Large intestine (tissue), 3 donors: ENCODE results near the gene IFI27. TPM values are rescaled to one million over a fixed set of nuclear protein-coding genes. Genes with fewer than 3 reads are reported as not detected.

Experiments used
- DNase-seq, 2 donors: peaks; one replicate each; pipeline versions ENCODE4 v3.0.0 to v3.0.0-alpha.2; 2013
- H3K27ac ChIP-seq: one replicate; pipeline ENCODE4 v1.5.1; 2013; ENCODE audit warnings: low read length
- H3K27me3 ChIP-seq: 2 replicates; pipeline ENCODE4 v1.6.1; 2013; ENCODE audit warnings: low read length; ENCODE audit not compliant: control insufficient read depth, insufficient read depth
- H3K36me3 ChIP-seq: 2 replicates; pipeline ENCODE4 v1.6.1; 2013; ENCODE audit warnings: low read length; ENCODE audit not compliant: control insufficient read depth, insufficient read depth
- H3K4me1 ChIP-seq: one replicate; pipeline ENCODE4 v1.6.1; 2013; ENCODE audit warnings: low read length; ENCODE audit not compliant: control insufficient read depth, insufficient read depth
- H3K4me3 ChIP-seq: one replicate; pipeline ENCODE4 v1.5.1; 2013; ENCODE audit warnings: low read length
- H3K9me3 ChIP-seq: one replicate; pipeline ENCODE4 v1.6.1; 2013; ENCODE audit warnings: mild to moderate bottlenecking, low read depth, low read length, moderate library complexity; ENCODE audit not compliant: control insufficient read depth
- WGBS: methylation state at CpG from one replicate; pipeline ENCODE4 v1.1.5; 2013; ENCODE audit warnings: low lambda C conversion rate; ENCODE audit not compliant: insufficient coverage; 5-methylcytosine and 5-hydroxymethylcytosine counted together
- polyA plus RNA-seq: library from polyadenylated mRNA; unstranded; fragments of 120-200 nt; gene quantifications from one replicate; pipeline ENCODE4 v1.2.1, GENCODE V29; 2013

IFI27 gene
- polyA plus RNA-seq, 1 donor, result 12.9 TPM

DNA sequence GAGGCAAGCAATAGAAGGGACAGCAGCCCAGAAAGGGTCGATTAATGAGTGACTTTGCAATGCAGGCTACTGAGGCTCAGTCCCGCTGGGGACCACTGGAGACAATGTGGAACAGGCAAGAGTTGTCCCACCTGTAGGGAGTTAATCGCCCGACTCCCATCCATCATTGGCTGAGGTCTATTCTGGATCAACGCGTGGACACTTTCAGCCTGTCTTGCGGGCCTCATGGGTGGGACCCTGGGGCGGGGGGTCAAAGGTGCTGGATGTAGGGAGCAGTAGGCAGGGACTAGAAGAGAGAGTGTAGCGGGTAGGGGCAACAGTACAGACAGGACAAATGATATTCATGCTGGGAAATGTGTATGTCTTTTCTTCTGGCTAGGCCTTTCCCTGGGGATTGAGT is 12.8 kb downstream of the IFI27 start:
- Histone ChIP-seq H3K4me1 (peaks cover 2% of the 10 kb centered on the region), H3K27ac (no peak overlapping the region), H3K4me3 (no peak overlapping the region), H3K9me3 (no peaks in the 10 kb centered on the region), H3K27me3 (no peaks in the 10 kb centered on the region), H3K36me3 (peaks cover 11% of the 10 kb centered on the region)
- DNase-seq, result no peak
- 80% methylated on average over 1 of the region's 9 CpGs for WGBS

DNA sequence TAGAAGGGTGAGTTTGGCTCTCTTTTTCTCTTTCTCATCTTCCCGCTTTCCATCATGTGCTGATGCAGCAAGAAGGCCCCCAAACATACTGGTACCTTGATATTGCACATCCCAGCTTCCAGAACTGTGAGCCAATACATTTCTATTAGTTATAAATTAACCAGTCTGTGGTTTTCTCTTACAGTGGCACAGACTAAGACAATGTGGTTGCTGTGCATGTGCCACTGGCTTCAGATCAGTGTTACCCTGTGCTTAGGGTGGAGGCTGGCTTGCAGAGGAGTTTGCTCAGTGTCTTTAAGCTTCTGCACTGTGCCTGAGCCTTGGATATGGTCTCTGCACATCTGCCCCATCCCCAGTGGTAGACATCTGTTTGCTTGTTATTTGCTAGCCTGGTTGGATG is 13.3 kb downstream of the IFI27 start:
- peaks cover 5% of the 10 kb centered on the region for H3K4me1 ChIP-seq
- H3K27ac ChIP-seq, result no peak overlapping the region
- no peaks in the 10 kb centered on the region for H3K27me3 ChIP-seq
- no peak for DNase-seq
- H3K9me3 ChIP-seq, result no peaks in the 10 kb centered on the region
- H3K36me3 ChIP-seq, result peaks cover 11% of the 10 kb centered on the region
- no peak overlapping the region for H3K4me3 ChIP-seq
- WGBS, result no CpG with 5 or more reads among the region's 1 CpG

DNA sequence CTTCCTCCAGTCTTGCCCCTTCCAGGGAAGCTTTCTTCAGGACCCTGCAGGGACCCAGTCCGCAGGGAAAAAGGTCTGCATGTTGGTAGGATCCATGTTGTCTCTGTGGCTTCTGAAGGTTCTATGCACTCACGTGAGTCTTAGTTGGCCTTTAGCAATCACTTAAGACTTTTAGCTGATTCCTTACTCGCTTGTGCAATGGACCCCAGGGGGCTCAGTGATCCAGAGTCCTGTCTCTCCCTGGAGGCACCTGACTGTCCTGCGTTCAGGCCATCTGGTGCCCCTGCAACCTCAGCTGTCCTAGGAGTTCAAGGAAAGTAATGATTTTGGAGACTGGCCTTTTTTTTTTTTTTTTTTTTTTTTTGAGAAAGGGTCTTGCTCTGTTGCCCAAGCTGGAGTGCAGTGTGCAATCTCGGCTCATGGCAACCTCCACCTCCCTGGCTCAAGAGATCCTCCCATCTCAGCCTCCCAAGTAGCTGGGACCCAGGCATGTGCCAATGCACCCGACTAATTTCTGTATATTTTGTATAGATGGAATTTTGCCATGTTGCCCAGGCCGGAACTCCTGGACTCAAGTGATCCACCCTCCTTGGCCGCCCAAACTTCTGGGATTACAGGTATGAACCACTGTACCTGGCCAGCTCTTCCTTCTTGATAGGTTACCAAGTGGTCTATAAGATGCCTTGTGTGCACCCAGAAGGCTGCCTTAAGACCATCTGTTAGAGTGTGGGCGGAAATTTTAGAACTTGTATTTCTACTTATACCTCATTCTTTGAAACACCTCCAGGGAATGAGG is 14.2 kb downstream of the IFI27 start:
- no peak overlapping the region for H3K27ac ChIP-seq
- H3K4me3 ChIP-seq, result no peak overlapping the region
- no CpG with 5 or more reads among the region's 9 CpGs for WGBS
- H3K4me1 ChIP-seq, result peaks cover 7% of the 10 kb centered on the region
- DNase-seq, result no peak
- H3K36me3 ChIP-seq, result peaks cover 11% of the 10 kb centered on the region
- no peaks in the 10 kb centered on the region for H3K27me3 ChIP-seq
- H3K9me3 ChIP-seq, result no peaks in the 10 kb centered on the region

DNA sequence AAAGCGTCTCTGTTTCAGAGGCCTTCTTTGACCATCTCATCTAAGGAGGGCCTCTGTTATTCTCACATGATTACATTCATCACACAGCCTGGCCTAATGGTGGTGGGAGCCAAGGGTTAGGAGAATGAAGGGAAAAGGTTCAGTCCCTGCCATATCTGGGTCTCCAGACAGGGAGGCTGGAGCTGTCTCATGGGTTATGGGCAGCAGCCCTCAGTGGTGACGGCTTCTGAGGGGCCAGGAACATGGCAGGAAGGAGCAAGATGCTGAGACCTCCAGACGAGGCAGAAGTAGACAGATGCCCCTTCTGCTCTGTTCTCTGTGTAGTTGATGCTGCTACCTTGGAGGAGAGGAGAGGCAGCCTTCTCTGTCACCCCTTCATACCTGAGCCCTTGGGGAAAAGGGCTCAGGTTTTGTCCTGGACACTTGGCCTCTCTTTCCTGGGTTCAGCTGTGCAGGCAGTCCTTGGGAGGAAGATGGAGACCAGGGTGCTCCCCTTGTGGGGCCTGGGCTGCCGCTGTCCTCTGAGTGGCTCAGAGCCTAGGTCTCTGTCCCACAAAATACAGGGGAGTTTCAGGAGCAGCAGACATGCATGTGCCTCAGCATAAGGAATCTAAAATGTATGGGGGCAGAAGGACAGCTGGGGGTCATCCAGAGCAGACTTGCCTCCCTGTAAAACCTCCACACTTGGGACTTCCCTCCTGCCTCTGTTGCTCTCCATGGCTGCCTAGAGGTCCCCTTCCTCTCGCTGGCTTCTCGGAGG is 15.3 kb downstream of the IFI27 start:
- Histone ChIP-seq H3K27me3 (no peaks in the 10 kb centered on the region), H3K4me3 (no peak overlapping the region), H3K36me3 (peaks cover 11% of the 10 kb centered on the region), H3K9me3 (no peaks in the 10 kb centered on the region), H3K27ac (no peak overlapping the region), H3K4me1 (peaks cover 7% of the 10 kb centered on the region)
- DNase-seq, result no peak
- WGBS, result no CpG with 5 or more reads among the region's 6 CpGs

DNA sequence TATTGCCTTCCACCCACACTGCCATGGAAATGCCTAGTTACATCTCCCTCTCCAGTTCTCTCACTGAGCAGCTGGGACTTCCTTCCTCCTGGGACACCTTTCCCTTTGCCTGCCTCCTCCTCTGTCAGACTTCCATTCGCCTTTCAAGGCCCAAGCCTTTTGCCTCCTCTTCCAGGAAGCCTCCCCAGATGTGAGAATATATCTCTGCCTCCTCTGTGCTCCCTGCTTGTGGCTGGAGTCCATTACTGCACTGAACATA is 15.8 kb downstream of the IFI27 start:
- WGBS, result no CpG with 5 or more reads among the region's 1 CpG
- H3K9me3 ChIP-seq, result no peaks in the 10 kb centered on the region
- no peaks in the 10 kb centered on the region for H3K27me3 ChIP-seq
- no peak overlapping the region for H3K4me3 ChIP-seq
- peaks cover 7% of the 10 kb centered on the region for H3K4me1 ChIP-seq
- H3K27ac ChIP-seq, result no peak overlapping the region
- no peak for DNase-seq
- H3K36me3 ChIP-seq, result peaks cover 11% of the 10 kb centered on the region

DNA sequence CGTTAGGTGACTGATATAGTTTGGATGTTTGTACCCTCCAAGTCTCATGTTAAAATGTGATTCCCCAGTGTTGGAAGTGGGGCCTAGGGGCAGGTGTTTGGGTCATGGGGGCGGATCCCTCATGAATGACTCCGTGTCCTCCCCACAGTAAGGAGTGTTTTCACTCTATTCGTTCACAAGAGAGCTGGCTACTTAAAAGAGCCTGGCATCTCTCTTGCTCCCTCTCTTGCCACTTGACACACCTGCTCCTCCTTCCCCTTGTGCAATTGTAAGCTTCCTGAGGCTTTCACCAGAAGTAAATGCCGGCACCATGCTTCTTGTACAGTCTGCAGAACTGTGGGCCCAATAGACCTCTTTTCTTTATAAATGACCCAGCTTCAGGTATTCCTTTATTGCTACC is 16.3 kb downstream of the IFI27 start:
- H3K4me3 ChIP-seq, result no peak overlapping the region
- H3K36me3 ChIP-seq, result peaks cover 11% of the 10 kb centered on the region
- no peaks in the 10 kb centered on the region for H3K9me3 ChIP-seq
- no peak for DNase-seq
- H3K27me3 ChIP-seq, result no peaks in the 10 kb centered on the region
- no peak overlapping the region for H3K27ac ChIP-seq
- WGBS, result 60% methylated on average over 1 of the region's 5 CpGs
- H3K4me1 ChIP-seq, result peaks cover 7% of the 10 kb centered on the region

DNA sequence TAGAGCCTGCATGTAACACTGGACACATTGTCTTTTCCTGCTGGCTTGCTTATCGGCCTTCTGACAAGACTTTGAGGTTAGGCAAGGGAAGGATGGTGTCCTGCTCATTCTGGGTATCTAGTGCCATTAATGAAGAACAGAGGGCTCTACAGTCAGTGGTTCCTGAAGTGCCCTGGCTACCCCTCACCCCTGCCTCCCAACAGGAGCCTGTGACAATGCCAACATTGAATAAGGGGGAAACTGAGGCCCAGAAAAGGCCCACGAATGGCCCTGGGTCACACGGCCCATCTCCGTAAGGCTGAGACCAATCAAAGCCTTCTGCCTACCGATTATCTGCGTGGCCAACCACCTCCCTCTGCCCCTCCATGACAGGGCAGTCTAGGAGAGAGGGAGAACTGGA is 16.8 kb downstream of the IFI27 start:
- Histone ChIP-seq H3K9me3 (no peaks in the 10 kb centered on the region), H3K27ac (no peak overlapping the region), H3K36me3 (peaks cover 11% of the 10 kb centered on the region), H3K4me1 (peaks cover 7% of the 10 kb centered on the region), H3K4me3 (no peak overlapping the region), H3K27me3 (no peaks in the 10 kb centered on the region)
- DNase-seq, result no peak
- WGBS, result 80% methylated on average over 1 of the region's 6 CpGs

DNA sequence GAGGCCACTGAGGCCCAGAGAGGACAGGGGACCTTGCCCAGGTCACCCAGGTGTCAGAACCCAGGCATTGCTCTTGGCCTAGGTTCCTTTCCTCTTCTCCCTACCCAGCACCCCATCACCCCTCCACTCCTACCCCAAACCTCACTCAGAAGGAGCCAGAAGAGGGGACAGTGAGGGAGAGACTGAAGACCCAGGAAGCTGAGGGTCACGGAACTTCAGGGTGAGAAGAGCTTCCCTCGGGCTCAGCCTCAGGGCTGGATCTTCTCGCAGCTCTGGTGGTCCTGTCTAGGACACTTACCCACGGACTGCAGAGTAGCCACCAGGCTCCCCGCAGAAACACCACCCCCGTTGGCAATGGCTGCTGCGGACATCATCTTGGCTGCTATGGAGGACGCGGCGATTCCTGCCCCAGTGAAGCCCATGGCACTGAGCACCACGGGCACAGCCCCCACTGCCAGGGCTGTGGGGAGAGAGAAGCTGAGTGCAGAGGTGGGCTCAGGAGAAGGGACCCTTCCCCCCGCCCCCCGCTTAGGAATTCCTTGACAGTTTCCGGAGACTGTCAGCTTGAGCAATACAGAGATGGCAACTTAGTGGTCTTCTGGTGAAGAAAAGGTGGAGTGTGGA is 17.8 kb downstream of the IFI27 start:
- H3K4me1 ChIP-seq, result peaks cover 7% of the 10 kb centered on the region
- H3K4me3 ChIP-seq, result no peak overlapping the region
- no peaks in the 10 kb centered on the region for H3K9me3 ChIP-seq
- no CpG with 5 or more reads among the region's 14 CpGs for WGBS
- no peaks in the 10 kb centered on the region for H3K27me3 ChIP-seq
- no peak overlapping the region for H3K27ac ChIP-seq
- no peak for DNase-seq
- H3K36me3 ChIP-seq, result peaks cover 11% of the 10 kb centered on the region

DNA sequence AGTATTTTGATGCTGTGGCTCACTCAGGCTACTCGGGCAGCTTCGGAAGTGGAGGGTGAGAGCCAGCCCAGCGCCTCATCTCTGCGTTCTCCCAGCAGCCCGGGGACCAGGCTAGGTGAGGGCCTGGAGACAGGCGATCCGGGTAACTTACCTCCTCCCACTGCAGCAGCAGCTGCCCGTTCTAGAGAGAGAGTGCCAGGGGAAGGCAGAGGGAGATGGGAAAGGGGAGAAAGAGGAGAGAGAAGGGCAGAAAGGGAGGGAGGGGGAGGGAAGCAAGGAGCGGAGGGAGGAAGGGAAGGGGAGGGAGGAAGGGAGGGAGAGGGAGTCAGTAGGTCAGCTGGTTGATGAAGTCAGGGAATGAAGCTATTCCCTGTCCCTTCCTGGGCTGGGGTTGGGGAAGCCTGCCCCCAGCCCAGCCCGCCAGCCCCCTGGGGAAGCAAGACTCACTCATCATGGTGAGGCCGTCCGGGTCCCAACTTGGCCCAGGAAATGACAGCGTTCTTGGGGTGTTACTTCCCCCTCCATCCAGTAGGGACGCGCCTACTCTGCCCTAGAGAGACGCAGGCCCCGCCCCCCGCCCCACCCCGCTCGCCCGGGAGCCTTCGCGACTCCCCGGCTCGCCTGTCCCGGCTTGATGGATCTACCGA is 18.7 kb downstream of the IFI27 start, which contains the start of gene IFI27L2:
IFI27L2 (minus strand) TSS at position 494 of the 647 bp plus-strand sequence; CDS start at position 454, 40 bp downstream.
- peak; percentile 62 to 87 for DNase-seq
- no CpG with 5 or more reads among the region's 27 CpGs for WGBS
- peak within 1 kb of the TSS; percentile 74 for H3K27ac ChIP-seq
- no peaks in the 10 kb centered on the region for H3K9me3 ChIP-seq
- H3K4me1 ChIP-seq, result peaks cover 7% of the 10 kb centered on the region
- peaks cover 11% of the 10 kb centered on the region for H3K36me3 ChIP-seq
- H3K4me3 ChIP-seq, result peak within 1 kb of the TSS; percentile 61
- H3K27me3 ChIP-seq, result no peaks in the 10 kb centered on the region

DNA sequence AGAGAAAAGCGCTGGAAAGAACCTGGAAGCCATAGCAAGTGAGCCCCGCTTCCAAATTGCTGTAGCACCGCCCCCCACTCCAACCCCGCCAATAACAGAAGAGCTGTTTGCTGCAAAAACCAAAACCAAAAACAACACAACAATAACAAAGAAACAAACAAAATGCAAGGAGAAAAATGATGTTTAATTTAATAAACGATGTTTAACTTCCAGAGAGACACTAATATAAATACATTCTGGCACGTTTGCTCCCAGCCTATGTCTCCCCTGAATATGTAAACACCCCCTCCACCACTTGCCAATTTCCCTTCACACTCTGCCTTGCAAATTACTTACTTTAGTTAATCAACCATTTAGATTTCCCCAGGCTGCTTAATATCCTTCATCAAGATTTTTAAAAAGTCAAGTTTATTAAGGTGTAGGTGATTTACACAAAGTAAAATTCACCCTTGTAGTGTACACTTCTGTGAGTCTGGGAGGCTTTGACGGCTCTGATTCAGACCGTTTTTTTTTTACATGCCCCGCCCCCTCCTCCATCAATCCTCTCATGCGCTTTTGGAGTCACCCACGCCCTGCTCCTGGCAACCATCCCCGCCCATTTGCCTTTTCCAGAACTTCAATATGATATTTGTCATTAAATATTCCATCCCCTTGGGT is 19.4 kb downstream of the IFI27 start:
- peak in 1 of 2 donors; percentile 34 for DNase-seq
- Histone ChIP-seq H3K27me3 (no peaks in the 10 kb centered on the region), H3K4me3 (peak overlapping the region; percentile 61), H3K4me1 (peaks cover 7% of the 10 kb centered on the region), H3K9me3 (no peaks in the 10 kb centered on the region), H3K36me3 (peaks cover 11% of the 10 kb centered on the region), H3K27ac (peak overlapping the region; percentile 74)
- WGBS, result 4% methylated on average over 5 of the region's 12 CpGs
